HepG2 (cell line): ENCODE data around the gene NAV2. TPM values are rescaled to one million over a fixed set of nuclear protein-coding genes. Genes with fewer than 3 reads are reported as not detected.

Source experiments
- DNMT3B ChIP-seq: conservative IDR thresholded peaks from 2 replicates; pipeline ENCODE4 v1.6.1; 2016; ENCODE audit warnings: missing biosample characterization, control low read depth
- ERF ChIP-seq: IDR thresholded peaks from 2 replicates; pipeline ENCODE4 v1.6.1; 2018; ENCODE audit warnings: missing biosample characterization, missing genetic modification reagents
- HNRNPK ChIP-seq: fragments of 200-400 bp; formaldehyde crosslinking; IDR thresholded peaks from 2 replicates; pipeline ENCODE4 v1.6.1; 2018; ENCODE audit warnings: low read length, low read depth, moderate library complexity, mild to moderate bottlenecking; ENCODE audit not compliant: poor library complexity, severe bottlenecking
- PCBP1 ChIP-seq: fragments of 200-400 bp; formaldehyde crosslinking; IDR thresholded peaks from 2 replicates; pipeline ENCODE4 v1.6.1; 2017; ENCODE audit warnings: mild to moderate bottlenecking, low read depth, low read length, borderline replicate concordance
- PHF5A ChIP-seq: IDR thresholded peaks from one replicate; pipeline ENCODE4 v1.6.1; 2018; ENCODE audit warnings: low read depth, missing genetic modification reagents; ENCODE audit not compliant: unreplicated experiment
- RBM22 ChIP-seq: fragments of 200-400 bp; formaldehyde crosslinking; optimal IDR thresholded peaks from 2 replicates; pipeline ENCODE3; 2017; ENCODE audit warnings: mild to moderate bottlenecking, low read length, moderate library complexity
- RORA ChIP-seq: sonication (generic); formaldehyde crosslinking; IDR thresholded peaks from 2 replicates; pipeline ENCODE4 v1.5.0; 2020; ENCODE audit warnings: mild to moderate bottlenecking, missing genetic modification reagents, moderate library complexity
- SP5 ChIP-seq: IDR thresholded peaks from 2 replicates; pipeline ENCODE4 v1.6.1; 2016; ENCODE audit warnings: low read depth, borderline replicate concordance
- SRSF4 ChIP-seq: fragments of 200-400 bp; formaldehyde crosslinking; IDR thresholded peaks from one replicate; pipeline ENCODE4 v1.6.1; 2018; ENCODE audit warnings: mild to moderate bottlenecking, low read depth, low read length, moderate library complexity; ENCODE audit not compliant: poor library complexity, severe bottlenecking
- ZNF136 ChIP-seq: sonication (generic); formaldehyde crosslinking; IDR thresholded peaks from 2 replicates; pipeline ENCODE4 v1.8.1; 2022; ENCODE audit warnings: low read depth, mild to moderate bottlenecking, moderate library complexity, missing genetic modification reagents
- ZNF317 ChIP-seq: sonication (generic); formaldehyde crosslinking; IDR thresholded peaks from 2 replicates; pipeline ENCODE4 v1.5.0; 2020; ENCODE audit warnings: mild to moderate bottlenecking, missing genetic modification reagents
- ZNF414 ChIP-seq: sonication (generic); formaldehyde crosslinking; IDR thresholded peaks from 2 replicates; pipeline ENCODE4 v1.5.0; 2020; ENCODE audit warnings: missing genetic modification reagents
- ZNF691 ChIP-seq: sonication (generic); formaldehyde crosslinking; IDR thresholded peaks from 2 replicates; pipeline ENCODE4 v1.4.0; 2020; ENCODE audit warnings: missing genetic modification reagents, low read depth, mild to moderate bottlenecking, borderline replicate concordance
- ZSCAN12 ChIP-seq: sonication (generic); formaldehyde crosslinking; IDR thresholded peaks from 2 replicates; pipeline ENCODE4 v1.9.0; 2021; ENCODE audit warnings: mild to moderate bottlenecking, missing genetic modification reagents
- ZSCAN29 ChIP-seq: sonication (generic); formaldehyde crosslinking; conservative IDR thresholded peaks from 2 replicates; pipeline ENCODE4 v1.4.0; 2020; ENCODE audit warnings: mild to moderate bottlenecking, missing genetic modification reagents
- polyA plus RNA-seq, 8 experiments: library from polyadenylated mRNA; depleted of rRNA in 3 of 8; stranded (reverse) in 7 of 8; unstranded in 1 of 8; fragments of >200 nt; fragmentation: Illumina TruSeq in 4 of 8; extraction: Trizol in 4 of 8; gene quantifications; 2 replicates each; pipeline versions ENCODE4 v1.2.1 to v1.2.3, GENCODE V29; 2011 to 2016; ENCODE audit warnings: low read depth in 4 of 8, missing spikeins in 1 of 8, mixed read lengths in 1 of 8; ENCODE audit not compliant: insufficient read depth in 1 of 8
- total RNA-seq, 5 experiments: library from RNA; depleted of rRNA; stranded (reverse); fragments of >200 nt; fragmentation: Illumina TruSeq; extraction: Trizol; gene quantifications; 2 replicates each; pipeline ENCODE4 v1.2.3, GENCODE V29; 2016; ENCODE audit warnings: low read depth in 1 of 5
- TF ChIP-seq, protein P1 (sequence below): sonication (generic); formaldehyde crosslinking; IDR thresholded peaks from 2 replicates; pipeline ENCODE4 v1.5.0; 2020; ENCODE audit warnings: mild to moderate bottlenecking, missing genetic modification reagents, borderline replicate concordance
- TF ChIP-seq, protein P2 (sequence below): sonication (generic); formaldehyde crosslinking; IDR thresholded peaks from 2 replicates; pipeline ENCODE4 v1.4.0; 2020; ENCODE audit warnings: mild to moderate bottlenecking, missing genetic modification reagents

The NAV2 gene
- total and polyA plus RNA-seq, 2 of the 13 experiments (the other 11 are each of a cell fraction or from before 2014, with no cell fraction given): 9.3 to 34.6 TPM

DNA sequence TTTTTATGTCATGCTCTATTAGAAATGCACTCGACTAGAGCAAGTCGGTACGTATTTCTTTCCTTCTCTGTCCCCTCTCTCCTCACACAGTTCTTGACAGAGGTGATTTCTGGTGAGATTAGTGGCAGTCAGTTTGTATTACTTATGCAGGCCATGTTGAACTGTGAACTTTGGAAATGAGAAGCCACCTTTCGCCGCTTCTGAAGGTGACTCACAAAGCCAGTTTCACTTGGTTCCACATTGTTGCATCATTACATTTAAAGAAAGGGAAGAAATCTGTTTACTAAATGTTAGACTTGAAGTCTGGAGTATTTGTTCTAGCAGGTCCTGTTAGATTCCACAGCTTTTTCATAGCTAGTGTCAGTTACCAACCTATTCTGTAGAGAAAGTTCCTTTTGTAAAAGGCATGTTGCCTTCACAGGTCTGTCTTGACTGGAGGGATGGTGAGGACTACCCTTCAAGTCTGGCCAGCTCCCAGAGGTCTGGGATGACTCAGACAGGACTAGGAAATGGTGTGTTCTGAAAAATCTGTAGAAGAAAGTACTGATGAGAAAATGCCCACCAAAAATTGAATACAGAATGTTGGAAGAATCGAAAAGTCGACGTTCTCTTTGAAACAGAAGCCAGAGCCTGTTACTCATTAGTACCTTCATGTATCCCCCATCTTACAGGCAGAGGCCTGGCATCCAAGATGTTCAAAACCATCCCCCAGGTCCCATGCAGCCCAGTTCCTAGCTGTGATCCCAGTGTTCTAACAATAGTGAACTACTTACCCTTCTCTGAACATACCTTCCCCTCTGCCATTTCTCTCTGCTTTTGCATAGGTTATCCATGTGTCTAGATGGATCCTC lies 266.3 kb downstream of the NAV2 start (continued):
- TF ChIP-seq, protein P1, sequence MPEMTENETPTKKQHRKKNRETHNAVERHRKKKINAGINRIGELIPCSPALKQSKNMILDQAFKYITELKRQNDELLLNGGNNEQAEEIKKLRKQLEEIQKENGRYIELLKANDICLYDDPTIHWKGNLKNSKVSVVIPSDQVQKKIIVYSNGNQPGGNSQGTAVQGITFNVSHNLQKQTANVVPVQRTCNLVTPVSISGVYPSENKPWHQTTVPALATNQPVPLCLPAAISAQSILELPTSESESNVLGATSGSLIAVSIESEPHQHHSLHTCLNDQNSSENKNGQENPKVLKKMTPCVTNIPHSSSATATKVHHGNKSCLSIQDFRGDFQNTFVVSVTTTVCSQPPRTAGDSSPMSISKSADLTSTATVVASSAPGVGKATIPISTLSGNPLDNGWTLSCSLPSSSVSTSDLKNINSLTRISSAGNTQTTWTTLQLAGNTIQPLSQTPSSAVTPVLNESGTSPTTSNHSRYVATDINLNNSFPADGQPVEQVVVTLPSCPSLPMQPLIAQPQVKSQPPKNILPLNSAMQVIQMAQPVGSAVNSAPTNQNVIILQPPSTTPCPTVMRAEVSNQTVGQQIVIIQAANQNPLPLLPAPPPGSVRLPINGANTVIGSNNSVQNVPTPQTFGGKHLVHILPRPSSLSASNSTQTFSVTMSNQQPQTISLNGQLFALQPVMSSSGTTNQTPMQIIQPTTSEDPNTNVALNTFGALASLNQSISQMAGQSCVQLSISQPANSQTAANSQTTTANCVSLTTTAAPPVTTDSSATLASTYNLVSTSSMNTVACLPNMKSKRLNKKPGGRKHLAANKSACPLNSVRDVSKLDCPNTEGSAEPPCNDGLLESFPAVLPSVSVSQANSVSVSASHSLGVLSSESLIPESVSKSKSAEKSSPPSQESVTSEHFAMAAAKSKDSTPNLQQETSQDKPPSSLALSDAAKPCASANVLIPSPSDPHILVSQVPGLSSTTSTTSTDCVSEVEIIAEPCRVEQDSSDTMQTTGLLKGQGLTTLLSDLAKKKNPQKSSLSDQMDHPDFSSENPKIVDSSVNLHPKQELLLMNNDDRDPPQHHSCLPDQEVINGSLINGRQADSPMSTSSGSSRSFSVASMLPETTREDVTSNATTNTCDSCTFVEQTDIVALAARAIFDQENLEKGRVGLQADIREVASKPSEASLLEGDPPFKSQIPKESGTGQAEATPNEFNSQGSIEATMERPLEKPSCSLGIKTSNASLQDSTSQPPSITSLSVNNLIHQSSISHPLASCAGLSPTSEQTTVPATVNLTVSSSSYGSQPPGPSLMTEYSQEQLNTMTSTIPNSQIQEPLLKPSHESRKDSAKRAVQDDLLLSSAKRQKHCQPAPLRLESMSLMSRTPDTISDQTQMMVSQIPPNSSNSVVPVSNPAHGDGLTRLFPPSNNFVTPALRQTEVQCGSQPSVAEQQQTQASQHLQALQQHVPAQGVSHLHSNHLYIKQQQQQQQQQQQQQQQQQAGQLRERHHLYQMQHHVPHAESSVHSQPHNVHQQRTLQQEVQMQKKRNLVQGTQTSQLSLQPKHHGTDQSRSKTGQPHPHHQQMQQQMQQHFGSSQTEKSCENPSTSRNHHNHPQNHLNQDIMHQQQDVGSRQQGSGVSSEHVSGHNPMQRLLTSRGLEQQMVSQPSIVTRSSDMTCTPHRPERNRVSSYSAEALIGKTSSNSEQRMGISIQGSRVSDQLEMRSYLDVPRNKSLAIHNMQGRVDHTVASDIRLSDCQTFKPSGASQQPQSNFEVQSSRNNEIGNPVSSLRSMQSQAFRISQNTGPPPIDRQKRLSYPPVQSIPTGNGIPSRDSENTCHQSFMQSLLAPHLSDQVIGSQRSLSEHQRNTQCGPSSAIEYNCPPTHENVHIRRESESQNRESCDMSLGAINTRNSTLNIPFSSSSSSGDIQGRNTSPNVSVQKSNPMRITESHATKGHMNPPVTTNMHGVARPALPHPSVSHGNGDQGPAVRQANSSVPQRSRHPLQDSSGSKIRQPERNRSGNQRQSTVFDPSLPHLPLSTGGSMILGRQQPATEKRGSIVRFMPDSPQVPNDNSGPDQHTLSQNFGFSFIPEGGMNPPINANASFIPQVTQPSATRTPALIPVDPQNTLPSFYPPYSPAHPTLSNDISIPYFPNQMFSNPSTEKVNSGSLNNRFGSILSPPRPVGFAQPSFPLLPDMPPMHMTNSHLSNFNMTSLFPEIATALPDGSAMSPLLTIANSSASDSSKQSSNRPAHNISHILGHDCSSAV (CRISPR knock-in tag): no peak
- TF ChIP-seq, protein P2, sequence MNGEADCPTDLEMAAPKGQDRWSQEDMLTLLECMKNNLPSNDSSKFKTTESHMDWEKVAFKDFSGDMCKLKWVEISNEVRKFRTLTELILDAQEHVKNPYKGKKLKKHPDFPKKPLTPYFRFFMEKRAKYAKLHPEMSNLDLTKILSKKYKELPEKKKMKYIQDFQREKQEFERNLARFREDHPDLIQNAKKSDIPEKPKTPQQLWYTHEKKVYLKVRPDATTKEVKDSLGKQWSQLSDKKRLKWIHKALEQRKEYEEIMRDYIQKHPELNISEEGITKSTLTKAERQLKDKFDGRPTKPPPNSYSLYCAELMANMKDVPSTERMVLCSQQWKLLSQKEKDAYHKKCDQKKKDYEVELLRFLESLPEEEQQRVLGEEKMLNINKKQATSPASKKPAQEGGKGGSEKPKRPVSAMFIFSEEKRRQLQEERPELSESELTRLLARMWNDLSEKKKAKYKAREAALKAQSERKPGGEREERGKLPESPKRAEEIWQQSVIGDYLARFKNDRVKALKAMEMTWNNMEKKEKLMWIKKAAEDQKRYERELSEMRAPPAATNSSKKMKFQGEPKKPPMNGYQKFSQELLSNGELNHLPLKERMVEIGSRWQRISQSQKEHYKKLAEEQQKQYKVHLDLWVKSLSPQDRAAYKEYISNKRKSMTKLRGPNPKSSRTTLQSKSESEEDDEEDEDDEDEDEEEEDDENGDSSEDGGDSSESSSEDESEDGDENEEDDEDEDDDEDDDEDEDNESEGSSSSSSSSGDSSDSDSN: no peak
- no peak for TF ChIP-seq ZNF317 (CRISPR knock-in tag)
- TF ChIP-seq ZSCAN29 (CRISPR knock-in tag): no peak
- no peak for TF ChIP-seq SRSF4
- no peak for TF ChIP-seq RORA (CRISPR knock-in tag)
- no peak for TF ChIP-seq ZNF136
- TF ChIP-seq ERF (CRISPR knock-in tag): no peak
- TF ChIP-seq ZSCAN12 (CRISPR knock-in tag): no peak
- TF ChIP-seq SP5 (CRISPR knock-in tag): no peak
- no peak for TF ChIP-seq HNRNPK
- no peak for TF ChIP-seq ZNF691 (CRISPR knock-in tag)
- no peak; the same call in 1 of the 2 replicates for TF ChIP-seq DNMT3B (CRISPR knock-in tag)
- no peak for TF ChIP-seq PHF5A (CRISPR knock-in tag)
- no peak for TF ChIP-seq PCBP1
- no peak for TF ChIP-seq RBM22
- TF ChIP-seq ZNF414 (CRISPR knock-in tag): no peak
